ENCODE measurements around the gene MOSPD3. TPM values are rescaled to one million over a fixed set of nuclear protein-coding genes. Genes with fewer than 3 reads are reported as not detected.

Gene MOSPD3
- polyA plus RNA-seq, 1 of the 3 experiments (the other 2 are of a cell fraction): 61.7 TPM

DNA sequence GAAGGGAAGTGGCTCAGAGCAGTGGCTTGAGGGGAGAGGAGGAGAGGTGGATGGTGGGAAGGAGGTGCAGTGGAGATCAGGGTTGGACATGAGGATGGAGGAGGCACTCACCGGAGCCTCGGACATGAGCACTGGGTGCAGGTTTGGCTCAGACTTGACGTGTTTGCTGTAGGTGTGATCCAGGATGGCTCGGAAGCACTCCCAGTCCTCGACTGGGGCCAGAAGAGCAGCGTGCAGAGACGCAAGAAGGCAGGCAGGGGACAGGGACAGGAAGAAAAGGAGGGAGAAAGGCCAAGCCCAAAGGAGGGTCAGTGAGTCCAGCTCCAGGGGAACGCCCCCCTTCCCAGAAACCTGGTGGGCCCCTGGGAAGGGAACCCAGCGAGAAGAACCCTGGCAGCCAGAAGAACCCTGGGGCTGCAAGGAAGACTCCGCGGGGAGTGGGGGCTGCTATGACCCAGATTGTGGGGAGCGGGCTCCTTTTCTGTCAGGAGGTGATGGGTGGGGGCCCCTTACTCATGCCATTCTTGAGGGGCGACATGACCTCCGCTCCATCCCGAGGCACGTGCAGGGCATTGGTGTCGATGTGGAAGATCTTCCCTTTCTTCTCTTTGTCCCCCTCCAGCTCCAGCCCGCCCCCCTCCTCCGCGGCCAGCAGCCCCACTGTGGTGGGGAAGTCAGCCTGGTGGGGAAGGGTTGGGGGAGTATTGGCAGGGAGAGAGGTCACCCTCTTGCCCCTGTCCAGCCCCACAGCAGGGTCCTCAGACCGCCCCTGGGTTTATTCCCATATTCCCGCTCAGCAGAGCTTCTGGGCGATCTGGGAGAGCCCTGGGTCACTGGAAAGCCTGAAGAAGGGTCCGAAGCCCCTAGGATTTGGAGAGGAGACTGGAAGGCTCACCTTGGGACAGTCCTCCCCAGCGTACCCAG lies 42.8 kb downstream of the MOSPD3 start:
- WGBS (ENCODE audit: low lambda C conversion rate): 49% methylated on average over 24 of the region's 25 CpGs
- TF ChIP-seq FOSL2 (IDR thresholded peaks at IDR 0.05; ENCODE audit: borderline replicate concordance, low read depth): no peak
- TF ChIP-seq RCOR1 (IDR thresholded peaks at IDR 0.05; ENCODE audit: low read length): no peak
- TF ChIP-seq SMC3 (IDR thresholded peaks at IDR 0.05; ENCODE audit: low read depth, low read length): no peak
- TF ChIP-seq, protein P1, sequence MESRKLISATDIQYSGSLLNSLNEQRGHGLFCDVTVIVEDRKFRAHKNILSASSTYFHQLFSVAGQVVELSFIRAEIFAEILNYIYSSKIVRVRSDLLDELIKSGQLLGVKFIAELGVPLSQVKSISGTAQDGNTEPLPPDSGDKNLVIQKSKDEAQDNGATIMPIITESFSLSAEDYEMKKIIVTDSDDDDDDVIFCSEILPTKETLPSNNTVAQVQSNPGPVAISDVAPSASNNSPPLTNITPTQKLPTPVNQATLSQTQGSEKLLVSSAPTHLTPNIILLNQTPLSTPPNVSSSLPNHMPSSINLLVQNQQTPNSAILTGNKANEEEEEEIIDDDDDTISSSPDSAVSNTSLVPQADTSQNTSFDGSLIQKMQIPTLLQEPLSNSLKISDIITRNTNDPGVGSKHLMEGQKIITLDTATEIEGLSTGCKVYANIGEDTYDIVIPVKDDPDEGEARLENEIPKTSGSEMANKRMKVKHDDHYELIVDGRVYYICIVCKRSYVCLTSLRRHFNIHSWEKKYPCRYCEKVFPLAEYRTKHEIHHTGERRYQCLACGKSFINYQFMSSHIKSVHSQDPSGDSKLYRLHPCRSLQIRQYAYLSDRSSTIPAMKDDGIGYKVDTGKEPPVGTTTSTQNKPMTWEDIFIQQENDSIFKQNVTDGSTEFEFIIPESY (IDR thresholded peaks at IDR 0.05; ENCODE audit: borderline replicate concordance, low read depth): no peak
- TF ChIP-seq CHD2 (IDR thresholded peaks at IDR 0.05; ENCODE audit: low read length, partially characterized antibody): no peak
- no peak for TF ChIP-seq MEF2A (IDR thresholded peaks at IDR 0.05; ENCODE audit: borderline replicate concordance, low read depth)
- TF ChIP-seq, protein P2, sequence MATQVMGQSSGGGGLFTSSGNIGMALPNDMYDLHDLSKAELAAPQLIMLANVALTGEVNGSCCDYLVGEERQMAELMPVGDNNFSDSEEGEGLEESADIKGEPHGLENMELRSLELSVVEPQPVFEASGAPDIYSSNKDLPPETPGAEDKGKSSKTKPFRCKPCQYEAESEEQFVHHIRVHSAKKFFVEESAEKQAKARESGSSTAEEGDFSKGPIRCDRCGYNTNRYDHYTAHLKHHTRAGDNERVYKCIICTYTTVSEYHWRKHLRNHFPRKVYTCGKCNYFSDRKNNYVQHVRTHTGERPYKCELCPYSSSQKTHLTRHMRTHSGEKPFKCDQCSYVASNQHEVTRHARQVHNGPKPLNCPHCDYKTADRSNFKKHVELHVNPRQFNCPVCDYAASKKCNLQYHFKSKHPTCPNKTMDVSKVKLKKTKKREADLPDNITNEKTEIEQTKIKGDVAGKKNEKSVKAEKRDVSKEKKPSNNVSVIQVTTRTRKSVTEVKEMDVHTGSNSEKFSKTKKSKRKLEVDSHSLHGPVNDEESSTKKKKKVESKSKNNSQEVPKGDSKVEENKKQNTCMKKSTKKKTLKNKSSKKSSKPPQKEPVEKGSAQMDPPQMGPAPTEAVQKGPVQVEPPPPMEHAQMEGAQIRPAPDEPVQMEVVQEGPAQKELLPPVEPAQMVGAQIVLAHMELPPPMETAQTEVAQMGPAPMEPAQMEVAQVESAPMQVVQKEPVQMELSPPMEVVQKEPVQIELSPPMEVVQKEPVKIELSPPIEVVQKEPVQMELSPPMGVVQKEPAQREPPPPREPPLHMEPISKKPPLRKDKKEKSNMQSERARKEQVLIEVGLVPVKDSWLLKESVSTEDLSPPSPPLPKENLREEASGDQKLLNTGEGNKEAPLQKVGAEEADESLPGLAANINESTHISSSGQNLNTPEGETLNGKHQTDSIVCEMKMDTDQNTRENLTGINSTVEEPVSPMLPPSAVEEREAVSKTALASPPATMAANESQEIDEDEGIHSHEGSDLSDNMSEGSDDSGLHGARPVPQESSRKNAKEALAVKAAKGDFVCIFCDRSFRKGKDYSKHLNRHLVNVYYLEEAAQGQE (IDR thresholded peaks at IDR 0.05; ENCODE audit: low read depth, low read length): no peak
- TF ChIP-seq RAD21 (IDR thresholded peaks at IDR 0.05; ENCODE audit: low read length): no peak
- TF ChIP-seq FOXJ3 (CRISPR knock-in tag; IDR thresholded peaks at IDR 0.05): no peak
- Histone ChIP-seq H3K4me1 (ENCODE audit: control insufficient read depth in 1 of 2, insufficient read depth in 2 of 2, low read depth in 1 of 2, low read length in 1 of 2) (peaks cover 0 to 6% of the 10 kb centered on the region in 2 experiments; a peak in 1 of 4 replicates), H3K79me2 (ENCODE audit: insufficient read depth) (no peaks in the 10 kb centered on the region), H3K9ac (no peak overlapping the region), H3K4me2 (no peak overlapping the region), H2AFZ (ENCODE audit: low read depth) (no peak overlapping the region), H3K9me2 (no peaks in the 10 kb centered on the region), H3K9me3 (no peaks in the 10 kb centered on the region), H3K4me3 (ENCODE audit: low read depth in 2 of 2, low read length in 1 of 2) (peak overlapping the region in 1 of 2 experiments; percentile 46; a peak in 2 of 4 replicates), H3K27me3 (ENCODE audit: insufficient read depth) (peaks cover 17% of the 10 kb centered on the region; the same call in 1 of the 2 replicates), H3K36me3 (replicated peaks in 1 of 2; ENCODE audit: control insufficient read depth in 1 of 2, insufficient read depth in 2 of 2, low read length in 1 of 2) (no peaks in the 10 kb centered on the region), H3F3A (replicated peaks; ENCODE audit: insufficient read depth) (no peaks in the 10 kb centered on the region), H4K20me1 (ENCODE audit: insufficient read depth) (no peaks in the 10 kb centered on the region), H3K27ac (ENCODE audit: low read depth in 2 of 2, low read length in 1 of 2) (no peak overlapping the region)
- ChIA-PET POLR2A (interaction anchor here (1.3 to 1.7 kb wide), 6 partner anchors 23 to 234 kb away, joined by 3 to 10 read pairs (median 6); partner anchors contain the start of genes MOSPD3, PCOLCE and UFSP1), CTCF (interaction anchor here (1.0 to 5.0 kb wide), 12 partner anchors 10 to 172 kb away, joined by 3 to 36 read pairs (median 6); partner anchors contain the start of genes POP7 and TFR2)
- DNase-seq: peak; percentile 56

Data from SK-N-SH (cell line).